GM12878 (cell line): ENCODE results near the gene PIP5KL1. TPM values are rescaled to one million over a fixed set of nuclear protein-coding genes. Genes with fewer than 3 reads are reported as not detected.

ENCODE experiments used
- ATAC-seq: fragments of 200-7000 bp; cut with Tn5 transposase; 3 replicates; pipeline ENCODE4 v1.9.1; 2020; ENCODE audit warnings: mild to moderate bottlenecking, moderate library complexity
- BruUV-seq: library from RNA; stranded (reverse); fragments of 400-500 nt; replicated peaks from 2 replicates; lab custom pipeline; 2021; lab: Mats Ljungman, UMichigan
- CTCF ChIA-PET: fragments of 300-600 bp; sonication (Branson Sonifier 250); formaldehyde crosslinking; extraction: SDS; loops from one replicate; lab custom pipeline; 2021; ENCODE audit warnings: inconsistent platforms; lab: Yijun Ruan, JAX
- POLR2A ChIA-PET: fragments of 350-600 bp; formaldehyde crosslinking; extraction: SDS; loops from one replicate; lab custom pipeline; 2021; ENCODE audit warnings: inconsistent platforms; lab: Charles Lee
- RAD21 ChIA-PET: fragments of 300-600 bp; sonication (Branson Sonifier 250); formaldehyde crosslinking; loops from one replicate; lab custom pipeline; 2023; ENCODE audit warnings: antibody characterized with exemption; ENCODE audit not compliant: unreplicated experiment; lab: Charles Lee
- SMC1A ChIA-PET: fragments of 300-600 bp; sonication (Branson Sonifier 250); formaldehyde crosslinking; loops from one replicate; lab custom pipeline; 2023; ENCODE audit not compliant: unreplicated experiment, uncharacterized antibody; lab: Charles Lee
- DNase-seq: peaks from one replicate; pipeline ENCODE4 v3.0.0-alpha.2; 2011; ENCODE audit warnings: low read depth, low spot score
- FAIRE-seq: peaks from 3 replicates; lab custom pipeline; 2011; peaks lifted over from hg19 to GRCh38; lab: Jason Lieb, UNC
- H2AFZ ChIP-seq: 2 replicates; pipeline ENCODE4 v1.6.0; 2011; ENCODE audit warnings: low read depth, low read length, control low read depth; ENCODE audit not compliant: control insufficient read depth
- H3K27ac ChIP-seq: 2 replicates; pipeline ENCODE4 v1.5.1; 2011; ENCODE audit warnings: control low read depth; ENCODE audit not compliant: control insufficient read depth, insufficient read depth
- H3K27me3 ChIP-seq, 2 experiments: replicated peaks in 1 of 2; 2 replicates each; pipeline versions ENCODE4 v1.6.0 to v1.6.1; 2011; ENCODE audit warnings: low read length in 1 of 2; ENCODE audit not compliant: control insufficient read depth in 2 of 2, insufficient read depth in 2 of 2
- H3K36me3 ChIP-seq, 2 experiments: 2 replicates each; pipeline ENCODE4 v1.5.1; 2011; ENCODE audit warnings: low read length in 1 of 2; ENCODE audit not compliant: control insufficient read depth in 2 of 2, insufficient read depth in 2 of 2
- H3K4me1 ChIP-seq: 2 replicates; pipeline ENCODE4 v1.6.1; 2011; ENCODE audit warnings: mild to moderate bottlenecking, low read length, moderate library complexity, mixed read lengths; ENCODE audit not compliant: control insufficient read depth, insufficient read depth
- H3K4me2 ChIP-seq: 2 replicates; pipeline ENCODE4 v1.6.0; 2011; ENCODE audit warnings: control low read depth; ENCODE audit not compliant: control insufficient read depth, insufficient read depth
- H3K4me3 ChIP-seq: fragments of 200-600 bp; sonication (generic); 2 replicates; pipeline ENCODE4 v1.5.1; 2016
- H3K79me2 ChIP-seq: 2 replicates; pipeline ENCODE4 v1.6.0; 2011; ENCODE audit warnings: low read length; ENCODE audit not compliant: control insufficient read depth, insufficient read depth
- H3K9ac ChIP-seq: 2 replicates; pipeline ENCODE4 v1.8.0; 2011; ENCODE audit warnings: low read length, control low read depth, mixed read lengths; ENCODE audit not compliant: control insufficient read depth, insufficient read depth
- H3K9me3 ChIP-seq: replicated peaks from 3 replicates; pipeline ENCODE4 v1.5.1; 2011; ENCODE audit warnings: mild to moderate bottlenecking, low read length; ENCODE audit not compliant: control insufficient read depth, insufficient read depth
- H4K20me1 ChIP-seq: 2 replicates; pipeline ENCODE4 v1.6.0; 2011; ENCODE audit not compliant: control insufficient read depth, insufficient read depth
- HDAC6 ChIP-seq: fragments of 200-600 bp; sonication (generic); IDR thresholded peaks from one replicate; pipeline ENCODE4 v1.8.0; 2017; ENCODE audit warnings: antibody characterized with exemption; ENCODE audit not compliant: unreplicated experiment
- ZBED1 ChIP-seq: IDR thresholded peaks from 2 replicates; pipeline ENCODE4 v1.6.1; 2016; ENCODE audit warnings: borderline replicate concordance
- ZBTB4 ChIP-seq: fragments of 450-650 bp; formaldehyde crosslinking; IDR thresholded peaks from 2 replicates; pipeline ENCODE4 v1.4.0; 2022; ENCODE audit warnings: mild to moderate bottlenecking, moderate library complexity
- WGBS: methylation state at CpG from one replicate; pipeline ENCODE4 v1.1.6; 2016; ENCODE audit warnings: low lambda C conversion rate; ENCODE audit not compliant: insufficient replicate concordance, insufficient coverage; ENCODE audit errors: missing lambda C conversion rate; 5-methylcytosine and 5-hydroxymethylcytosine counted together
- in situ Hi-C: fragments of 300-500 bp; cut with MboI; formaldehyde crosslinking; loops from 9 replicates; pipeline ENCODE4 v1.14.3; 2018; ENCODE audit warnings: mixed read lengths
- intact Hi-C: fragments of 100-400 bp; cut with micrococcal nuclease; formaldehyde crosslinking; loops from one replicate; pipeline ENCODE4 v1.14.2; 2022; ENCODE audit not compliant: unreplicated experiment
- polyA plus RNA-seq, 11 experiments: library from polyadenylated mRNA; depleted of rRNA in 4 of 11; unstranded in 6 of 11; stranded (reverse) in 5 of 11; fragments of >200 nt; fragmentation: Nextera tagmentation in 4 of 11; fragmentation: Illumina TruSeq in 1 of 11; extraction: Ambion mirVana in 4 of 11; extraction: Trizol in 1 of 11; gene quantifications; 1 replicate in 1 of 11; 2 replicates in 10 of 11; pipeline versions ENCODE4 v1.2.1 to v1.2.3, GENCODE V29; 2011 to 2016; ENCODE audit warnings: inconsistent platforms in 2 of 11, missing spikeins in 2 of 11, low read depth in 1 of 11
- total RNA-seq, 4 experiments: library from RNA; depleted of rRNA in 3 of 4; stranded (reverse); fragments of >200 nt in 3 of 4; fragmentation: Illumina TruSeq in 1 of 4; extraction: Trizol in 1 of 4; gene quantifications; 2 replicates each; pipeline versions ENCODE4 v1.2.1 to v1.2.3, GENCODE V29; 2013 to 2021
- TF ChIP-seq, protein P1 (sequence below): fragments of 450-650 bp; IDR thresholded peaks from 2 replicates; pipeline ENCODE4 v1.6.1; 2017; ENCODE audit warnings: mild to moderate bottlenecking, moderate library complexity

The PIP5KL1 gene
- total and polyA plus RNA-seq, 10 of the 15 experiments (the other 5 are each of a cell fraction or from before 2014, with no cell fraction given): 0.04 to 0.67 (median 0.43) TPM; not detected in 2

GRCh38 chr9:127915801-127916719 lies 14.5 kb downstream of the PIP5KL1 start (continued):
- no peak for TF ChIP-seq ZBTB4
- TF ChIP-seq HDAC6: no peak

GRCh38 chr9:127915325-127915752 lies 15.2 kb downstream of the PIP5KL1 start:
- 11% methylated on average over 5 of the region's 5 CpGs for WGBS
- peaks cover 37% of the 10 kb centered on the region for H3K79me2 ChIP-seq
- no peaks in the 10 kb centered on the region for H3K9me3 ChIP-seq
- H3K9ac ChIP-seq: peak overlapping the region; percentile 97
- peaks cover 7 to 8% of the 10 kb centered on the region in 2 experiments; a peak in 2 of 4 replicates for H3K36me3 ChIP-seq
- H4K20me1 ChIP-seq: no peaks in the 10 kb centered on the region
- H3K27ac ChIP-seq: peak overlapping the region; percentile 98
- no TSS peak for BruUV-seq
- in situ Hi-C loops (loop anchor here (5.0 kb wide), 1 partner anchor 323 kb away; no protein-coding TSS in a partner anchor), intact Hi-C loops (loop anchor here (5.0 kb wide), 3 partner anchors 33 to 198 kb away; partner anchors contain the start of genes FPGS, PTRH1 and TTC16)
- ChIA-PET RAD21 (interaction anchor here (0.5 to 8.2 kb wide), 12 partner anchors 13 to 180 kb away, joined by 3 to 92 read pairs (median 7); partner anchors contain the start of genes CDK9, ENG, NAIF1 and SH2D3C), SMC1A (interaction anchor here (1.1 to 5.8 kb wide), 7 partner anchors 10 to 180 kb away, joined by 3 to 37 read pairs (median 7); partner anchors contain the start of genes FPGS, ST6GALNAC6 and TOR2A), CTCF (interaction anchor here (0.5 to 9.9 kb wide), 10 partner anchors 9 to 958 kb away, joined by 3 to 91 read pairs (median 8); partner anchors contain the start of gene TOR2A), POLR2A (interaction anchor here (0.6 to 6.9 kb wide), 11 partner anchors 13 to 180 kb away, joined by 3 to 166 read pairs (median 5); partner anchors contain the start of genes CDK9, PIP5KL1, SH2D3C and ST6GALNAC6)
- FAIRE-seq (no peak), ATAC-seq (no peak), DNase-seq (no peak)
- H3K4me1 ChIP-seq: peaks cover 51% of the 10 kb centered on the region
- H3K4me2 ChIP-seq: peak overlapping the region; percentile 98
- H3K27me3 ChIP-seq: no peaks in the 10 kb centered on the region
- H3K4me3 ChIP-seq: peak overlapping the region; percentile 95
- H2AFZ ChIP-seq: no peak overlapping the region; the same call in none of the 2 replicates
- TF ChIP-seq, protein P1, sequence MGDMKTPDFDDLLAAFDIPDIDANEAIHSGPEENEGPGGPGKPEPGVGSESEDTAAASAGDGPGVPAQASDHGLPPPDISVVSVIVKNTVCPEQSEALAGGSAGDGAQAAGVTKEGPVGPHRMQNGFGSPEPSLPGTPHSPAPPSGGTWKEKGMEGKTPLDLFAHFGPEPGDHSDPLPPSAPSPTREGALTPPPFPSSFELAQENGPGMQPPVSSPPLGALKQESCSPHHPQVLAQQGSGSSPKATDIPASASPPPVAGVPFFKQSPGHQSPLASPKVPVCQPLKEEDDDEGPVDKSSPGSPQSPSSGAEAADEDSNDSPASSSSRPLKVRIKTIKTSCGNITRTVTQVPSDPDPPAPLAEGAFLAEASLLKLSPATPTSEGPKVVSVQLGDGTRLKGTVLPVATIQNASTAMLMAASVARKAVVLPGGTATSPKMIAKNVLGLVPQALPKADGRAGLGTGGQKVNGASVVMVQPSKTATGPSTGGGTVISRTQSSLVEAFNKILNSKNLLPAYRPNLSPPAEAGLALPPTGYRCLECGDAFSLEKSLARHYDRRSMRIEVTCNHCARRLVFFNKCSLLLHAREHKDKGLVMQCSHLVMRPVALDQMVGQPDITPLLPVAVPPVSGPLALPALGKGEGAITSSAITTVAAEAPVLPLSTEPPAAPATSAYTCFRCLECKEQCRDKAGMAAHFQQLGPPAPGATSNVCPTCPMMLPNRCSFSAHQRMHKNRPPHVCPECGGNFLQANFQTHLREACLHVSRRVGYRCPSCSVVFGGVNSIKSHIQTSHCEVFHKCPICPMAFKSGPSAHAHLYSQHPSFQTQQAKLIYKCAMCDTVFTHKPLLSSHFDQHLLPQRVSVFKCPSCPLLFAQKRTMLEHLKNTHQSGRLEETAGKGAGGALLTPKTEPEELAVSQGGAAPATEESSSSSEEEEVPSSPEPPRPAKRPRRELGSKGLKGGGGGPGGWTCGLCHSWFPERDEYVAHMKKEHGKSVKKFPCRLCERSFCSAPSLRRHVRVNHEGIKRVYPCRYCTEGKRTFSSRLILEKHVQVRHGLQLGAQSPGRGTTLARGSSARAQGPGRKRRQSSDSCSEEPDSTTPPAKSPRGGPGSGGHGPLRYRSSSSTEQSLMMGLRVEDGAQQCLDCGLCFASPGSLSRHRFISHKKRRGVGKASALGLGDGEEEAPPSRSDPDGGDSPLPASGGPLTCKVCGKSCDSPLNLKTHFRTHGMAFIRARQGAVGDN: 0 out of 2 replicates have a peak, but pooled peaks have one; percentile 42
- TF ChIP-seq ZBED1: no peak
